ENCODE data around the gene PROS1. TPM values are rescaled to one million over a fixed set of nuclear protein-coding genes. Genes with fewer than 3 reads are reported as not detected.

The PROS1 gene
- total RNA-seq, 1 experiment from 2014 or later = 1.3 TPM

DNA sequence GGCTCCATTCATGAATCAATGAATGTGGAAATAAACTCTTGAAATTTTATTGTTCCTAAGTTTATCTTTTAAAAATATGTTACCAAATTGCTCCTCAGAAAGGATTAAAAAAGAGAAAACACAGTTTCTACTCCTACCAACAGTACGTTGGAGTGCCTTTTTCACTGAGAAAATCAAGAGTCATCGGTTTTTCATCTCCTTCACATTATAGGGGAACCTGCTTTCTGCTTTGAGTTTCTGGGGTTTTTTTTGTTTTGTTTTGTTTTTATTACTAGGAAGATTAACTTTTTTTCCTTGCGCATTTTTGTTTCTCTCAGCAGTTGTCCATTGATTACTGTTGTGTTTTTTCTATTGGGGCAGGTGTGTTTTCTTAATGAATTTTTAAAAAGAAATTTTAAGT is 9.7 kb upstream of the PROS1 start:
- no peaks in the 10 kb centered on the region for H3K36me3 Mint-ChIP-seq (ENCODE audit: insufficient read depth in 1 of 3, low read depth in 3 of 3)
- Histone ChIP-seq H3K79me2 (ENCODE audit: insufficient read depth, low read length) (no peaks in the 10 kb centered on the region; the same call in 1 of the 2 replicates), H3K18ac (ENCODE audit: insufficient read length, low read depth, low read length) (no peak overlapping the region), H2AK5ac (ENCODE audit: insufficient read length, low read length) (no peak overlapping the region), H3K56ac (ENCODE audit: insufficient read length, low read depth, low read length) (no peak overlapping the region), H3K9me3 (ENCODE audit: control insufficient read depth, low read depth, low read length) (no peaks in the 10 kb centered on the region), H3K4me2 (ENCODE audit: insufficient read depth, insufficient read length, low read length) (no peak overlapping the region), H2BK12ac (ENCODE audit: insufficient read length, low read depth, low read length) (no peak overlapping the region), H2BK20ac (ENCODE audit: low read depth, low read length, poor library complexity, severe bottlenecking) (no peak overlapping the region), H3K4me1 (ENCODE audit: insufficient read depth, low read length) (no peaks in the 10 kb centered on the region), H3K27ac (ENCODE audit: insufficient read length, low read depth, low read length) (no peak overlapping the region), H4K20me1 (ENCODE audit: control insufficient read depth, insufficient read depth, insufficient read length) (no peaks in the 10 kb centered on the region), H2BK15ac (ENCODE audit: low read depth, low read length) (no peak overlapping the region), H2BK120ac (ENCODE audit: low read depth, low read length, poor library complexity, severe bottlenecking) (no peak overlapping the region), H4K91ac (ENCODE audit: insufficient read length, low read depth, low read length) (no peak overlapping the region), H3K23ac (ENCODE audit: insufficient read length, low read depth, low read length) (no peak overlapping the region), H4K5ac (ENCODE audit: insufficient read length, low read depth, low read length) (no peak overlapping the region), H2AFZ (ENCODE audit: low read length) (no peak overlapping the region), H3K79me1 (ENCODE audit: insufficient read depth, low read depth, low read length, poor library complexity, severe bottlenecking) (peaks cover 2% of the 10 kb centered on the region), H3K14ac (ENCODE audit: insufficient read depth, low read length) (no peak overlapping the region), H3K27me3 (ENCODE audit: insufficient read depth, low read length) (no peaks in the 10 kb centered on the region), H3K23me2 (ENCODE audit: insufficient read length, low read depth, low read length, poor library complexity, severe bottlenecking) (no peaks in the 10 kb centered on the region), H3T11ph (ENCODE audit: low read length) (no peak overlapping the region), H3K9ac (ENCODE audit: extremely low read depth, insufficient read length, low read length) (no peak overlapping the region), H2BK5ac (ENCODE audit: insufficient read length, low read length) (no peak overlapping the region), H4K8ac (replicated peaks; ENCODE audit: insufficient read length, low read depth, low read length) (no peak overlapping the region), H3K4ac (ENCODE audit: low read depth, low read length) (no peak overlapping the region)
- no peak for DNase-seq
- H3K4me1 Mint-ChIP-seq = peaks cover 11 to 13% of the 10 kb centered on the region in 2 experiments
- no peaks in the 10 kb centered on the region for H3K27me3 Mint-ChIP-seq (ENCODE audit: low read depth)
- H3K9me3 Mint-ChIP-seq = no peaks in the 10 kb centered on the region
- H3K27ac Mint-ChIP-seq = no peak overlapping the region; a peak in 1 of 7 replicates
- TF ChIP-seq, protein P1, sequence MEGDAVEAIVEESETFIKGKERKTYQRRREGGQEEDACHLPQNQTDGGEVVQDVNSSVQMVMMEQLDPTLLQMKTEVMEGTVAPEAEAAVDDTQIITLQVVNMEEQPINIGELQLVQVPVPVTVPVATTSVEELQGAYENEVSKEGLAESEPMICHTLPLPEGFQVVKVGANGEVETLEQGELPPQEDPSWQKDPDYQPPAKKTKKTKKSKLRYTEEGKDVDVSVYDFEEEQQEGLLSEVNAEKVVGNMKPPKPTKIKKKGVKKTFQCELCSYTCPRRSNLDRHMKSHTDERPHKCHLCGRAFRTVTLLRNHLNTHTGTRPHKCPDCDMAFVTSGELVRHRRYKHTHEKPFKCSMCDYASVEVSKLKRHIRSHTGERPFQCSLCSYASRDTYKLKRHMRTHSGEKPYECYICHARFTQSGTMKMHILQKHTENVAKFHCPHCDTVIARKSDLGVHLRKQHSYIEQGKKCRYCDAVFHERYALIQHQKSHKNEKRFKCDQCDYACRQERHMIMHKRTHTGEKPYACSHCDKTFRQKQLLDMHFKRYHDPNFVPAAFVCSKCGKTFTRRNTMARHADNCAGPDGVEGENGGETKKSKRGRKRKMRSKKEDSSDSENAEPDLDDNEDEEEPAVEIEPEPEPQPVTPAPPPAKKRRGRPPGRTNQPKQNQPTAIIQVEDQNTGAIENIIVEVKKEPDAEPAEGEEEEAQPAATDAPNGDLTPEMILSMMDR (conservative IDR thresholded peaks at IDR 0.05) = no peak
- no peak overlapping the region for H3K4me3 Mint-ChIP-seq
- WGBS (ENCODE audit: extremely low coverage, insufficient read length, low lambda C conversion rate) = no CpG with 5 or more reads among the region's 3 CpGs

All from H9 (cell line).